ENCODE measurements around the gene MKI67.

DNA sequence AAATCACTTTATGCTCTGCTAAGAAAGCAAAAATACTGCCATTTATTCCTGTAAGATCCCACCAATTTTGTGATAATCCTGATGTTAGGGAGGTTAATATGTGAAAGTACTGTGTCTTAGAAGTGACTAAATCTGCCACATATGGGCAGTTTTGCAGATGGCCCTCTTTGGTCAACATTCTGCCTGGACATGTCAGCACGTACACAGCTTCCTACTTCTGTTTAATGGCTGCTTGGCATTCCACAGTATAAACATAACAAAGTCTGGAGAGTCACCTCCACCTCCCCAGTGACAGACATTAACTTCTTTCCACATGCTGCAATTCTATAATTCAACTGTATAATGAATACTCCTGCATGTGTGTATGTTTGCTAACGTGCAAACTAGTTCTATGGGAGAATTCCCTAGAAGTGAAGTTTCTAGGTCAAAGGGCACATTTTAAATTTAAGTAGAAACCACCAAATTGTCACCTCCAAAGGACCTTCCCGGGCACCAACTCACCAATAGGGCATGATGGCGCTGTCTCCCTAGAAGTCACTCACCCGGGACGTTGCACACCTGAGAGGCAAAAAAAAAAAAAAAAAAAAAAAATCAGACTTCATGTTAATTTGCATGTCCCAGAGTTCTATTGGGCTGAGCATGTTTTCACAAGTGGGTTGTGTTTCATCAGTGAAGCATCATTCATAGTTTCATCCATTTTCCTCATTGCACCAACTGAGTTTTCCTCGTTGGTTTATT is 38.9 kb downstream of the MKI67 start:
- TF ChIP-seq POLR2AphosphoS5 (IDR thresholded peaks at IDR 0.05), result no peak
- TF ChIP-seq, protein P1, sequence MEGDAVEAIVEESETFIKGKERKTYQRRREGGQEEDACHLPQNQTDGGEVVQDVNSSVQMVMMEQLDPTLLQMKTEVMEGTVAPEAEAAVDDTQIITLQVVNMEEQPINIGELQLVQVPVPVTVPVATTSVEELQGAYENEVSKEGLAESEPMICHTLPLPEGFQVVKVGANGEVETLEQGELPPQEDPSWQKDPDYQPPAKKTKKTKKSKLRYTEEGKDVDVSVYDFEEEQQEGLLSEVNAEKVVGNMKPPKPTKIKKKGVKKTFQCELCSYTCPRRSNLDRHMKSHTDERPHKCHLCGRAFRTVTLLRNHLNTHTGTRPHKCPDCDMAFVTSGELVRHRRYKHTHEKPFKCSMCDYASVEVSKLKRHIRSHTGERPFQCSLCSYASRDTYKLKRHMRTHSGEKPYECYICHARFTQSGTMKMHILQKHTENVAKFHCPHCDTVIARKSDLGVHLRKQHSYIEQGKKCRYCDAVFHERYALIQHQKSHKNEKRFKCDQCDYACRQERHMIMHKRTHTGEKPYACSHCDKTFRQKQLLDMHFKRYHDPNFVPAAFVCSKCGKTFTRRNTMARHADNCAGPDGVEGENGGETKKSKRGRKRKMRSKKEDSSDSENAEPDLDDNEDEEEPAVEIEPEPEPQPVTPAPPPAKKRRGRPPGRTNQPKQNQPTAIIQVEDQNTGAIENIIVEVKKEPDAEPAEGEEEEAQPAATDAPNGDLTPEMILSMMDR (IDR thresholded peaks at IDR 0.05), result no peak

Measured in stomach (tissue), 4 donors.